Activated CD4-positive, alpha-beta T cell treated with anti-CD3 and anti-CD28 coated beads for 1 hour (primary cell): ENCODE measurements around the gene MKNK1.
"Not testable (repeated sequence)": the region's sequence is repeated elsewhere in the genome, so short reads cannot be mapped to it uniquely, and the experiment has no call there.

Experiments
- DNase-seq: peaks from one replicate; pipeline ENCODE4 v3.0.0-alpha.2; 2020

The MKNK1 gene

DNA sequence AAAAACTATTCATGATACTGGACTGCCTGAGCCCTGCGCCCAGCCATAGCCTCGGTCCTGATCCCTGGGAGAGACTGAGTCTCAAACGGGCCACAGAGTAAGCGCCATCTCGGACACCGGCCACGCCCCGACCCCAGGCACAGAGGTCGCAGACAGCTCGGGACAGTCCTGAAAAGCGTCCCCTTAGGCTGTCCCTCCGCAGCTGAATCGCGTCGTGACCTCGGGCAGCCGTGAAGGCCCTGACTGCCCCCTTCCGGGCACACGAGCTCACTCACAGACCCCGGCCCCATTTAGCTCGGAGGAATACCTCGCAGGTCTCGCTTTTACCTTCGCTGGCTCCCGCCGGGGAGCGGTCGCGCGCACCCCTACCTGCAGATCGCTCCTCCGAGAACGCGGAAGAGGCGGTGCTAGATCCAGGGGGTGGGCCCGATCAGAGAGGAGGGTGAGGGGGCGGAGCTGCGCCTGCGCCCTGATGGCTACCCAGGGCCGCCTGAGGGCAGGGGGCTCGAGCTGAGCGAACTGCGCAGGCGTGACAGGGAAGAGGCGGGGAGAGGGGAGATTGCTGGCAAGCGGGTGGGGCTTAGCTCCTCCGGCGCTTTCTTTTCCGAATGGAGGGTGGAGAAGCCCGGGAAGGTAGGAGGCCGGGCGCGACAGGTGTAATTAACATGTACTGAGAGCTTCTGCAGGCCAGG, at the start of gene MKNK1:
Gene MKNK1 (minus strand): TSS at position 411 of the 692 bp plus-strand sequence. CDS start 20,941 bp downstream, outside the sequence.
- DNase-seq = peak; percentile 99

DNA sequence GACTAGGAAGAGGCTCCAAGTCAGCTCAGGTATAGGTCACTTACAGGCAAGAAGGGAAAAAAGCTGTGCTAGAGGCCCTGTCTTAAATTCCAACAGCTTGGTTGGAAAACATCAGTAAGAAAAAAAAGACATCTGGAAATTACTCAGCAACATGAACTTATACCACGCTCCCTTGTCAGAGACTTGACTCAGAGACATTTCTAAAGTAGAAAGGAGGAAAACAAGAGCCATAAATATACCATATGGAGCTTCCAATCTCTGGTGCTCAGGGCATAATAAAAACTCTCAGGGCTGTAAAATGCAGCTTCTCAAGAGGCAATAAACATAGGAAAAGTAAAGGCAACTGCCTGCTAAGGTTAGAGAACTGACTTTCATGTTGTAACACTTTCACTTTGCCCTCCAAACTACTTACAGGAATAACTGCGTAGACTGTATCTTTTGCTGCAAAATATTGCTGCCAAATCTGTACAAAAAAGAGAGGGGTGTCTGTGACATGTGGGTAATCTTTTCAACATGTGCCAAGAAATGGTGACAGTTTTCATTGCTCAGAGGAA, 49.4 kb upstream of the MKNK1 start:
- DNase-seq = no peak

DNA sequence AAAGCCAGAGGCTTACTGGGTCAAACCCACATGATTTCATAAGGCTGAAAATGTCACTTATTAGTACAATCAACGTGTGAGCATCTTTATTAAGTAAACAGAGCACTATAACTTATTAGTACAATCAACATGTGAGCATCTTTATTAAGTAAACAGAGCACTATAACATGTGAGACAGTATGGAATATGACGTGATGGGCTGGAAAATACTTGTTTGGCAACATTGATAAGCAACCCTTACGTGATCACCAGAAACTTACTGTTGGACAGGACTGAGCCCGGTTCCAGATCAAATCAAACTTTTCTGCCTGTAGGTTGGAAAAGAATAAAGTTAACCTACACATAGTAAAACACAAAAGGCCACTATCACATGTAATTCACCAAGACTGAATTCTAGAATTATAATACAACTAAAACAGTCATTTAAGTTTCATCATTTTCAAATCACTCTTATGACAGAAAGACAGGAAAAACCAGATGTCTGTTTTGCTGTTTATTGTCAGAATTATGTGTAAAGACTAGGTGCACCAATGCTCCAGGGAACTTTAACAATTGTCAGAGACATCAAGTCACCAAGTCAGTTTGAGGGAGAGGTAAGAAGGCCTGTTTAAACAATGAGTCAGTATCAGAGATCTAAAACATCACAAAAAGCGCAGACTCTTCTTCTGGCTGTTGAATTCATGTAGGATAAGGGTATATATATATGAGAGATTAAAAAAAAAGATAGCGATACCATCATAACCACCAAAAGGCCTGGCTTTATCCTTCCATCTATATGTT, 48.4 kb upstream of the MKNK1 start:
- DNase-seq = no peak

DNA sequence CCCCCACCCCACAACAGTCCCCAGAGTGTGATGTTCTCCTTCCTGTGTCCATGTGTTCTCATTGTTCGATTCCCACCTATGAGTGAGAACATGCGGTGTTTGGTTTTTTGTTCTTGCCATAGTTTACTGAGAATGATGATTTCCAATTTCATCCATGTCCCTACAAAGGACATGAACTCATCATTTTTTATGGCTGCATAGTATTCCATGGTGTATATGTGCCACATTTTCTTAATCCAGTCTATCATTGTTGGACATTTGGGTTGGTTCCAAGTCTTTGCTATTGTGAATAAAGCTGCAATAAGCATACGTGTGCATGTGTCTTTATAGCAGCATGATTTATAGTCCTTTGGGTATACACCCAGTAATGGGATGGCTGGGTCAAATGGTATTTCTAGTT, 47.1 kb upstream of the MKNK1 start:
- DNase-seq = not testable (repeated sequence)

DNA sequence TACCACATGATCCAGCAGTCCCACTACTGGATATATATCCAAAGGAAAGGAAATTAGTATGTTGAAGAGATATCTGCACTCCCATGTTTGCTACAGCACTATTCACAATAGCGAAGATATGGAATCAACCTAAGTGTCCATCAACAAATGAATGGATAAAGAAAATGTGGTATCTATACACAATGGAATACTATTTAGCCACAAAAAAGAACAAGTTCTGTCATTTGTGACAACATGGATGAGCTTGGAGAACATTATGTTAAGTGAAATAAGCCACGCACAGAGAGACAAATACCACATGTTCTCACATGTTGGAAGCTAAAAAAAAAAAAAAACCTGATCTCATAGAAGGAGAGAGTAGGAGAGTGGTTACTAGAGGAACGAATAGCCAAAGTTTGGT, 46.4 kb upstream of the MKNK1 start:
- DNase-seq = no peak

DNA sequence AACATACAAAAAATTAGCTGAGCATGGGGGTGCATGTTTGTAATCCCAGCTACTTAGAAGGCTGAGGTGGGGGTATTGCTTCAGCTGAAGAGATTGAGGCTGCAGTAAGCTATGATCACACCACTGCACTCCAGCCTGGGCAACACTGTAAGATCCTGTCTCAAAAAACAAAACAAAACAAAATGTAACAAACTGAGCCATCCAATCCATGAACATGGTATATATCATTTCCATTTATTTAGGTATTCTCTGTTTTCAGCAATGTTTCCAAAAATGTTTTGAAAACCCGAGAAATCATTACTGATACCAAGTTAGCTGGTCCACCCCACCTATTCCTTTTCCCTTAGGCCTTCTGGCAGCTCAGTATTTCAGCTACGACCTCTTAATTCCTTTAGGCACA, 45.7 kb upstream of the MKNK1 start:
- DNase-seq = no peak

DNA sequence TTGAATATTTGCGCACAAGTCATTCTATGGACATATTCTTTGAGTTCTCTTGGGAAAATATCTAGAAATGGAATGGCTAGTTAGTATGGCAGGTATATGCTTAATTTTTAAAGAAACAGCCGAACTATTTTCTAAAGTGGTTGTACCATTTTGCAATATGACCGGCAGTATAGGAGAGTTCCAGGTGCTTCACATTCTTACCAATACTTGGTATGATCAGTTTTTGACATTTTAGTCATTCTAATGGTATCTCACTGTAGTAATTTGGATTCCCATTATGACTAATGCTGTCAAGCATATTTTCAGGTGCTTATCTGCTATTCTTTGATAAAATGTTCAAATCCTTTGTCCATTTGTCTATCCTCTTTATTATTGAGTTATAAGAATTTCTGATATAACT, 43.5 kb upstream of the MKNK1 start:
- no peak for DNase-seq

DNA sequence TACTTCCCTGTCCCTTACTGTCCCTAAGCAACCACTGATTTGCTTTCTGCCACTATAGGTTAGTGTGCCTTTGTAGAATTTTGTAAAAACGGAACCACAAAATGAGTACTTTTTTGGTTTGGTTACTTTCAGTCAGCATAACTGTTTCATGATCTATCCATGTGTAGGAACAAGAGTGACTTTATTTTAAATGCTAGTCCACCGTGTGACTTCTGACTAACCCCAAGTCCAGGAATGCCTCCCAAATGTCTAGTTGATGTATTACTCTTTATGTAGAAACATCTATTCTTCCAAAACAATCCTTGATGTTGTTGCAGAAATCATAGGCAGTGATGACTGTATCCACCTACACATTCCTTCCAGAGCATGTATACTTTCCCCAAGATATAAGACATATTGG, 42.8 kb upstream of the MKNK1 start:
- no peak for DNase-seq

DNA sequence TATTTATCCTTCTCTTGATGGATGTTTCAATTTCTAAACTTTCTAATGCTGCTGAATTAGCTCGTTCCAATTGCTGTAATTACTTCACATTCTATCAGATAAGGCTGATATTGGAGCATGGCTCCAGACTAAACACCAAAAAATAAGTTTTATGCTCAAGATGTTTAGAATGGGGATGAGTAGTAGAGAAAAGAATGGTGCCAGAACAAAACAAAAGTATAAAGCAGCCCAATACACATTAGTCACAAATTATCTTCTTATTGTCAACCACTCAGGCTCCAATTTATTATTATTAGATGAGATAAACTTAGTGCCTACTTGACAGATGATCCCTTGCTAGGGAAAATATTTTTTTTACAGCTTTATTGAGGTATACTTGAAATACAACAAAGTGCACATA, 42.3 kb upstream of the MKNK1 start:
- no peak for DNase-seq

DNA sequence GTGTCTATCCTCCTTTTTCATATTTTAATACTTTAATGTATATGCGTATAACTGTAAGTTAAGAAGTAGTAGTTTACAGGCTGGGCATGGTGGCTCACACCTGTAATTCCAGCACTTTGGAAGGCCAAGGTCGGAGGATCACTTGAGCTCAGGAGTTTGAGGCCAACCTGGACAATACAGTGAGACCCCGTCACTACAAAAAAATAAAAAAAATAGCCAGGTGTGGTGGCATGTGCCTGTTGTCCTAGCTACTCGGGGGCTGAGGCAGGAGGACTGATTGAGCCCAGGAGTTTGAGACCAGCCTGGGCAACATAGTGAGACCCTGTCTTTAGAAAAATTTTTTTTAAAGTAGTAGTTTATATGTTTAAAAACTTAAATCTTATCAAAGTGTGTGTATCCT, 41.7 kb upstream of the MKNK1 start:
- no peak for DNase-seq

DNA sequence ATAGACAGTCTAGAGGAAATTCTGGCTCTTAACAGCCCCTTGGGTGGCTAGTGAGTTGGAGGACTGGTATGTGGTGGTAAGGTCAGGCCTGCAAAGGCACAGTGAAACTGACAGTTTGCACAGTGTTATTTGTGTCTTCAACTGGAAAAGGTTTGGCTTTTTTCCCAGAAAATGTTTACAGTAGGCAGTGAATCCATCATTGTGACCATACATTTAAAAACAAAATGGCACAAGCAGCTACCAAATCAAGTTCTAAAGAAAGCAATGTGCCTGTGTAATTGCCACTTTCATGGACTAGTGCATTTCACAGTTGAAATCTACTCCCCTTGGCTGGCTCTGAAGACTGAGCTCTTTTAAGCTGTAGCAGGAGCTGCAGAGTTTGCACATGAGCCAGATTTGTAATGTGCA, 39.3 kb upstream of the MKNK1 start:
- no peak for DNase-seq

DNA sequence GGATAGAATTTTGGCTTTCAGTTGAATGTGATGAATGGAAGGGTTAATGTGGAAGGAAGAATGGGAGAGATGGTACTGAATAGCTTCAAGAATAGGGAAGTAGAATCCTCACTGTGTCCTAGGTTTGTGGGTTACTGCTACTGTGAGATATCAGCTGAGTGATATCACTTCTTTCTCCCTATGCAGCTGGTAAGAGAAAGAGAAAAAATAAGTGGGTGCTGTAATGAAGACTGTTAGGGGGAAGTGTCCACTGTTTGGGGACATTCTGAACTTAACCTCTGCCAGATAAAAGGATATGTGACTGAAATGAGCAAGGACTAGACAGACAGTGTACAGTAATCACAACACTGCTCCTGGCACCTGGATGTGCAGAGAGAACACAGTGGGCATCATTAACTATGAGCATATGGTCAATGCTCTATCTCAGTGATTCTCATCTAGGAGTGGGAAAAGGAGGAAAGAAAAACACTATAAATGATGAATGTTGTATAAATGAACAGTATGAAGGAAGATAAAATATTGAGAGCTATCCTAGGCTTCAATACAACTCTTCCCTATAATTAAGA, 38.1 kb upstream of the MKNK1 start:
- no peak for DNase-seq

DNA sequence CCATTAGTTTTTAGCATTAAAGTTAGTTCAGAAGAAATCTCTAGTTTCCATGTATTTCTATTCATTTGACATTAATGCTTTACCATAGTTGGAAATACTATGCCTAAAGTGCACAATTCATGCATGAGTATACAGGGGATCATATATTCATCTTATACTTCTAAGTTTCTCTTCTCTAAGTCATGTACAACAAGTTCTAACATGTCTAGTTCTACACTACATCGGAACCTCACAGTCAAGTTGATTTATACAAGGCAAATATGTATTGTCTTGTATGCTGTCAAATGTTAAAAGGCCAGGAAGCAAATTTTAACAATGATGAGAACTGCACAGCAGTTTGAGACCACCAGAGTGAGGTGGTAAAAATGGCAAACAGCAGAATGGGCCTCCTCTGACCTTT, 35.5 kb upstream of the MKNK1 start:
- DNase-seq = no peak

DNA sequence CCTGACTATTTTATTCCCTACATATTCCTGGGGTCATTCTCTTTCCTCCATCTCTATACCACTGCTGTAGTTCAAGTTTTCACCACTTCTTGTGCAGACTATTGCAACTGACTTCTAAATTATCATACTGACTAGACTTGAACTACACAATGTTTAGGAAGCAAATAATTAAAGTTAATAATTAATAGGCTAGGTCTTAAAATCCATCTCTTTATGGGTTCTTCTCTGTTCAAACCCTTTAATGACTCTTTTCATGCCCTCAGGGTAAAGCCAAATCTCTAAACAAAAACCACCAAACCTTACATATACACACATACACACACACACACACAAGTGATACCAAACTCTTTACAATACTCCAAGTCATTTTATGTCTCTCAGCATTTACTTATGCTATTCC, 34.9 kb upstream of the MKNK1 start:
- DNase-seq = no peak

DNA sequence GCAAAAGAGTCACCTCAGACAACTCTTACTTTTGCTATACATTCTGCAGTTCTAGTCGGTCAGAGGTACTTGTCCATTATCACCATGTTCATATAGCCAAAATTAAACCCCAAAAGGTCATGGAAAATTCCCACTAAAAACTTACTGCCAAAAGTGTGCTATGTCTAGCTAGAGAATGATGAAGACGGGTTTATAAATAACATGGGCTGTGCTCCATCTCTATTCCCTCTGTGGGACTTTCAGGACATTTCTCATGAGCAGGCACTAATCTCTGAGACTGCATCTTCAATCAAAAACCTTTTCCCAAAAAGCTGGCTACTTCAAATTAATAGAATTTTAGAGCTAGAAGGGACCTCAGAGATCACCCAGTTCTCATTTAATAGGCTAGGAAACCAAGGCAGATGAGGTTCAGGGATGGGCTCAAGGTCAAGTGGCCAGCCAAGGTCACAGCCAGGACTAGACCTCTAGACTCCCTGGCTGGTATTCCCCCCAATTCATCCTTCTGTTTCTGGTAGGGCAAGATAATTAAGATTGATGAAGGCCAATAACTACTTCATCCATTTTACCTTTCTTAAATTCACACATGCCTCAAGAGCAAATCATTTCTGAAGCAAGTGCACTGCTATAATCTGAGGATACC, 33.5 kb upstream of the MKNK1 start:
- DNase-seq = no peak

DNA sequence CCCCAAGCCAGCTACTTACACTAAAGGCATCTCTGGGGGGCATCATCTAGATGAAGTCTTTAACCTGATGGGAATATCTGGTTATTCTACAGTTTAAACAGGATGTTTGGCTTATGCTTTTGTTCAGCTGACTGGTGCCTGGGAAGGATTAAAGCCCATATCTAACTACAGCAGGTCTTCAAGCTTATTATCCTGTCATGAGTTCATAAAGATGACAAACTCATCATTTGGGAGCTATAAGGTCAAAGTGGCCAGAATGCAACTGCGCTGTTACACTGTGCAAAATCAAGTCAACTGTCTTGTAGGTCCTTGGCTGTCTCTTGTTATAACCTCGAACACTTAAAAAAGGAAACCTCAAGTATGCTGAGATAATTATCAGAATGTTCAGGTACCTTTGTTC, 31.1 kb upstream of the MKNK1 start:
- no peak for DNase-seq

DNA sequence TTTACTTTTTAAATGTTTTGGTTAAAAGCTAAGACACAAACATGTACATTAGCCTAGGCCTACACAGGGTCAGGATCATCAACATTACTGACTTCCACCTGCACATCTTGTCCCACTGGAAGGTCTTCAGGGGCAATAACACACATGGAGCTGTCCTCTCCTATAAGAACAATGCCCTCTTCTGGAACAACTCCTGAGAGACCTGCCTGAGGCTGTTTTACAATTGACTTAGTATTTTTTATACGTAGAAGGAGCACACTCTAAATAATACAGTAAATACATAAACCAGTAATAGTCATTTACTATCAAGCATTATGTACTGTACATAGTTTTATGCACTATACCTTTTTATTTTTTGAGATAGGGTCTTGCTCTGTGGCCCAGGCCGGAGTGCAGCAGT, 26.7 kb upstream of the MKNK1 start:
- no peak for DNase-seq

DNA sequence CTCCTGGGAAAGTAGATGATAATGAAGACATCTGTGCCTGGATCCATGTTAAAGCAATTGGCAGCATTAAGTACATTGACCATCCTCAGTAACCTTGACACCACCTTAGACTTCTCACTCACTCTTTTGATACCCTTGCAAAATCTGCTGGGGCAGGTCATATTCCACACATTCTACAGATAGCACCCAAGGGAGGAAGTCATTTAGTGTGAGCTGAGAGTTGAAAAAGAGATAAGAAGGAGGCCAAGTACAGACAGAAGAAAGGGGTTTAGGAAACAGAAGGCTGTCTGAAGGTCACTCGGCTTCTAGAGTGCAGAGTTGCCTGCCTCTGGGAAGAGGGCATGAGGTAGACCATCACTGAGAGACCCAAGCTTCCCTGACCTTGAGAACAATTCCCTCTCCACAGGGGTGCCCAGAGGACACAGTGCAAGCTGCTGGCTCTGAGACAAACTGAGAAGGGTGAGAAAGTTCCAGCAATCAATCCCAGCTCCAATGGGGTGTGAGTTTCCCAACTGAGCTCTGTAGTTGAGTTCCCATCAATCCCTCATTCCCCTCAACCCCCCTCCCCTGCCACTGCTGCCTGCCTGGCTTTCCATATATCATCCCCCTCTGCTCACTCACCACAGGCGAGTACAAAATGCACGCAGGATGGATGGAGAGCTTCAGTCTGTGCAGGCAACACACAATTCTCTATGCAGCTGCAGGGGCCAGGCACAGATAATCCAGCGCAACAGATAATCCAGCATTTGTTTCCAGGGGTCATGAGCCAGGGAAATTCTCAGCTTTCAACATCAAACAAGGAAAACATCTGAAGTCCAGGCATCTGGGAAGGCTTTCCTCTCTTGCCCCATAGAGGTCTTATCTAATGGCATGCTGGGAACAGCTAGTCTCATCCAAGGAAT, 19.9 kb upstream of the MKNK1 start:
- DNase-seq = no peak

DNA sequence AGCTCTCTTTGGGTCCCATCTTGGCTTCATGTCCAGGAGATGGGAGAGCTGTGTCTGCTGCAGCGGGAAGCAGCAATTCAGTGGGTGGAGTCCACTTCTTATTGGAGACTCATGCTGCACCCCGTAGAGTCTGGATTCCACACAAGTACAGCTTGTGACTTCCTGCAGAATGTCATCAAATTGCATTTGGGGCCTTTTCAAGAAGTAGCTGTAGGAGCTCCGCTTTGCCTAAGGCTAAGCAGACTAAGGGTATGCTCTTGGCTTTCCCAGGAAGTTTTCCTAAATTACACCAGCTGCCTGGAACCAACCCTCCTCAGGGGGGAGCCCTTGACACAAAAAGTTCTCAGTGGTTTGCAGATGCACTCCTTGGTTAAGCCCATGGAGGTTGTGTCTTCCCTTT, 18.3 kb upstream of the MKNK1 start:
- DNase-seq = no peak

DNA sequence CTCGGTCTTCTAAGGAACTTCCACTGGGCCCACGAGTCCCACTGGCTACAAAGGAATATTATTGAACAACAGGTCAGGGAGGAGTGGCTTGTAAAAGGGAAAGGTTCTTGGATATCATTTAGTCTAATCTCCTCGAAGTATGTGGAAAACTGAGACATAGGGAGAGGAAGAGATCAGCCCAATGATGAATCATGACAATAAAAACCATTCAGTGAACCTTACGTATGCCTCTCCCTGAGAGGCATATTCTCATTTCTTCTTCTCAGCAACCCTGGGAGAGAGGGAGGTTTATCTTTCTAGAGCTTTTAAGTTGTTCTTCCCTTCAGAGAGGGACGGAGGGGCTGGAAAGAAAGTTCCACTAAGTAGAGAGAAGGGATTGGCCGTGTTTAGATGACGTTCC, 17.9 kb upstream of the MKNK1 start:
- DNase-seq = no peak

DNA sequence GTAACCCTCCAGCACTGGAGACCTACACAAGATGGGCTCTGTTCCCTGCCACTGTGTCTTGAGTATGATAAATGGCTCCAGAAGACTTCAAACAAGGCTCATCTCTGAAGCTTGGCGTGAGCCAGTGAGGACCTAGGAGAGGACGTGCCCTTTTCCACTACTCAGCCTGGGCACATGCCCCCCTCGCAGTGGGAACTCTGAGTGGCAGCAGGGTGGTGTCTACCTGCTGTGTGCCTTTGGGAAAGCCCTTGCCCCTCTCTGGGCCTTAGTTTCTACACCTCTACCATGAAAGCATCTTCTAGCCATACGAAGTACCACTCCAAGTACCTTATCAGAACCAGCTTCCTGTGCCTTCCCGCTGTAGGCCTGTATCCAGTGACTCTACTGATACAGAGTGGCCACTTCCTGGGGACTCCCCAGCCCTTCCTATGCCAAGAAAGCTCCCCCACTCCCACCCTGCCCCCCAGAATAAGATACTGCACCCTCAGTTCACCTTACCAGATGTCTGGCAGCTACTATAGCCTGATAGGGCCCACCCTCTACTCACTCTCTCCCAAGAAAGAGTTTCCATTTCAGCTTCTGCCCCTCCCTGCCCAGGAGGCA, 15.7 kb upstream of the MKNK1 start:
- no peak for DNase-seq
